Epidermal melanocyte (primary cell): Measurements from ENCODE around the gene OR4F15.

ENCODE experiments used
- DNase-seq: peaks from one replicate; pipeline ENCODE4 v3.0.0; 2011; ENCODE audit warnings: low spot score; ENCODE audit not compliant: insufficient read length

OR4F15 gene

DNA sequence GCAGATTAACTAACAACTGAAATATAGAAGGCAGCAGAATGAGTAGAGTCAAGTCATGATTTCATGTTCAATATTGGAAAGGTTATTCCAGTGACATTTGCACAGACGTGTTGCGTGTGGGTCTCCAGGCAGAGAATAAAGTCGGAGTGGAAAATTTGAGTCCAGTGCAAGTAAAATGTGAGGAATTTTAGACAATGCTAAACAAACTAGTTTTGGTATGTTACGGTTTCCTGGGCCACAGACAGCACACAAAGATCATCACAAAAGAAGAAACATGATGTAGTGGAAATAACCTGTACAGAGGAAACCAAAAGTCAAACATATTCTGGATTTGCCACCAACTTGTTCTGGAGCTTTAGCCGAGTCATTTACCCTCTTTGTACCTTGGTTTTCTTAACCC is 8.3 kb upstream of the OR4F15 start:
- DNase-seq, result no peak

DNA sequence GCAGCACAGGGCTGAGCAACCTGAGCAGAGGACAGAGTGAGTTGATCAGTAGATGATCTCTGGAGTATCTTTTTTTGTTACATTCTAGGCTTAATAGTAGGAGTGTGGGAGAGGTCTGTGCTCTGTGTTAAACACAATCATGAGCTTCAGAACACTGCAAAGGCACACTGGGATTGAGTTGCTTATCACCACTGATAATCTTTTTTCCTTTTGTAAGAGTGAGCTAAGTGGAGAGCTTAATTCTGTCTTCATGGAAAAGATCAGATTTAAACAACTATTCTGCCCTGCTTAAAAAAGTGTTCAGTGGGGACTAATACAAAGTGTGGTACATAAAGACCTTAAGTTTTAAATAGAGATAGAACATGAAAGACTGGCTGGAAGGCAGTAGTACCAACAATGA is 7.6 kb upstream of the OR4F15 start:
- no peak for DNase-seq

DNA sequence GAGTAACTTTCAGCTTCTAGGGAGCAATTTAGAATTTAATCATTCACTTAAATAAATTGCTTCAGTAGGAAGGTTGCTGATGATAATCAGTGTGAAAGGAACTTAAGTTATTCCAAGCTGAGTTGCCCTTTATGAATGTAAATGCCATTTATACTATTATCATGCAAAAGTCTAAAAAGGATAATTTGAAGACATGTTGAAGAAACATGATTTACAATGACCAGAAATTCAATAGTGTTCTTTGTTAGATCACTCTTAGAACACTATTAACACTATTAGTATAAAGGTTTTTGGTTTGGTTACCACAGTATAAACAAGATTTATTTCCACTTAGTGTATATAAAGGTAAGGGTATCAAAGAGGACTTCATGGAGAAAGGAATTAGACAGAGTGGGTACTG is 7.1 kb upstream of the OR4F15 start:
- no peak for DNase-seq

DNA sequence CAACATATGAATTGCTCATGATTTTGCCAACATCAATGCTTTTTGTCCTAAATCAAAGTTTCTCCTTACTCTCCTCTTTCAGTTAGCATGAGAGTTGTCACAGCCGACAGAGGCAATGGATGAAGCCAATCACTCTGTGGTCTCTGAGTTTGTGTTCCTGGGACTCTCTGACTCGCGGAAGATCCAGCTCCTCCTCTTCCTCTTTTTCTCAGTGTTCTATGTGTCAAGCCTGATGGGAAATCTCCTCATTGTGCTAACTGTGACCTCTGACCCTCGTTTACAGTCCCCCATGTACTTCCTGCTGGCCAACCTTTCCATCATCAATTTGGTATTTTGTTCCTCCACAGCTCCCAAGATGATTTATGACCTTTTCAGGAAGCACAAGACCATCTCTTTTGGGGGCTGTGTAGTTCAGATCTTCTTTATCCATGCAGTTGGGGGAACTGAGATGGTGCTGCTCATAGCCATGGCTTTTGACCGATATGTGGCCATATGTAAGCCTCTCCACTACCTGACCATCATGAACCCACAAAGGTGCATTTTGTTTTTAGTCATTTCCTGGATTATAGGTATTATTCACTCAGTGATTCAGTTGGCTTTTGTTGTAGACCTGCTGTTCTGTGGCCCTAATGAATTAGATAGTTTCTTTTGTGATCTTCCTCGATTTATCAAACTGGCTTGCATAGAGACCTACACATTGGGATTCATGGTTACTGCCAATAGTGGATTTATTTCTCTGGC is 6.2 kb upstream of the OR4F15 start:
- no peak for DNase-seq

DNA sequence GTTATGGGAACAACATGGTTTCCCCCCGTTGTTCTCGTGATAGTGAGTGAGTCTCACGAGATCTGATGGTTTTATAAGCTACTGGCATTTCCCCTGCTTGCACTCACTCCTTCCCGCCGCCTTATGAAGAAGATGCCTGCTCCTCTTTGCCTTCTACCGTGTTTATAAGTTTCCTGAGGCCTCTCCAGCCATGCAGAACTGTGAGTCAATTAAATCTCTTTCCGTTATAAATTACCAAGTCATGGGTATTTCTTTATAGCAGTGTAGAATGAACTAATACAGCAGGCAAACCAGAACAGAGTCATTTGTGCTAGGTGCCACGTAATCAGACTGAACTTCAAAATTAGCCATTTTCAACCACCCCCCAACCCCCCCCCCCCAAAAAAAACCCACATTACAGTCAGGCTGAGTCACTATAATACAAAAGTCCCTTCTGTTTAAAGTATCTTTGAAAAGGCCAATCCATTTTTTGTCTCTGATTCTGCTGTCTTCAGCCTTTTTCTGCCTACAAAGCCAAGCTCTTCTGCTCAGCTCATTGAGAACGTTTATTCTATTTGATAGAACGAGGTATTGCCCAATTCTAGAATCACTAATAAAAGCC is 4.6 kb upstream of the OR4F15 start:
- no peak for DNase-seq

DNA sequence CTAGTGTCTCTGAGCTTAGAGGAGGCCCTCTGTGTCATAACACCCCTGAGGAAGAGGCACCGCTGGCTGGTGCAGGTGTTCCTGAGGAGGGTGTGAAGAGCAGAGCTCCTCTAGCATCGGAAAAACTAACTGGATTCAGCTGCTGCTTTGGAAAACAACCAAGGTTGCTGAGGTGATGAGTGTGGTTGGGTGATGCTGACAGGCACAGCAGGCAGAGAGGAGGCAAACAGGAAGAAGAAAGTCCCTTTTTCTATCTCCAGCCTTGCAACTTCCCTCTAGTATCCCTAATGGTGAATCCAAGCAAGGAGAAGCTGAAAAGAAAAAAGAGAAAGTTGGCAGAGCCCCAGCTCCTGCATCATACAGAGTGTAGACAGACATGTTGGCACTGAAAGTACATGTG is 3.8 kb upstream of the OR4F15 start:
- no peak for DNase-seq

DNA sequence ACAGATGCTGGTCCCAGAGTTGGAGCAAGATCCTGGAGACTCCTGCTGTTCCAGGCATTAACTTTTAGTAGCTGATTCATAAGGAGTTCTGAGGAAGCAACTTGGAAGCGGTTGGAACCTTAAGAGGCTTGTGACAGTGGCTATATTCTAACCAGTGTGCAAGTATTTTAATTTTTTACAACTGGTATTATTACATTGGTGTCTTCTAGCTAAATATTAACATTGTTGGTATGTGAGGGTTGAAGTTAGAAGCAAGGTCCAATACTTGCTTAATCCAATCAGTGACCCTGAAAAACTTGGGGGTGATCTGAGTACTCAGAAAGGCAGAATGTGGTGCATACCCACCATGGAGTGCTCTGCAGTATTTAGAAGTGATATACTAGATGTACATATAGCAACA is 1.5 kb upstream of the OR4F15 start:
- no peak for DNase-seq

DNA sequence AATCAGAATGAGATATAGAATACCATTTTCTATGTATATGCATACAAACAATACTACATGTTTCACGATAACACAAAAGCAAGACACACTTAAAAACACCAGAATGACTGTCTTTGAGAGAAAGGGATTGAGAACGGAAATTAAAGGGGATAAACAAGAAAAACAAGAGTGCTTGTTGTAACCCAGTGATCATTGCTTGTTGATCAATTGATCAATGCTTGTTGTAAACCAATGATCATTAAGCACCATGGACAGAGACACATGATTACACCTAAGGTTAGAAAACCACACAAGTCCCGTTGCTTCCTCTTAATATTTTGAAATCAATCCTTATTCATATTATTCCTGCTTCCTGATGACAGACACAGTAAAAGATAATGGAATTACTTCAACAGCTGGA is 1.1 kb upstream of the OR4F15 start:
- no peak for DNase-seq

DNA sequence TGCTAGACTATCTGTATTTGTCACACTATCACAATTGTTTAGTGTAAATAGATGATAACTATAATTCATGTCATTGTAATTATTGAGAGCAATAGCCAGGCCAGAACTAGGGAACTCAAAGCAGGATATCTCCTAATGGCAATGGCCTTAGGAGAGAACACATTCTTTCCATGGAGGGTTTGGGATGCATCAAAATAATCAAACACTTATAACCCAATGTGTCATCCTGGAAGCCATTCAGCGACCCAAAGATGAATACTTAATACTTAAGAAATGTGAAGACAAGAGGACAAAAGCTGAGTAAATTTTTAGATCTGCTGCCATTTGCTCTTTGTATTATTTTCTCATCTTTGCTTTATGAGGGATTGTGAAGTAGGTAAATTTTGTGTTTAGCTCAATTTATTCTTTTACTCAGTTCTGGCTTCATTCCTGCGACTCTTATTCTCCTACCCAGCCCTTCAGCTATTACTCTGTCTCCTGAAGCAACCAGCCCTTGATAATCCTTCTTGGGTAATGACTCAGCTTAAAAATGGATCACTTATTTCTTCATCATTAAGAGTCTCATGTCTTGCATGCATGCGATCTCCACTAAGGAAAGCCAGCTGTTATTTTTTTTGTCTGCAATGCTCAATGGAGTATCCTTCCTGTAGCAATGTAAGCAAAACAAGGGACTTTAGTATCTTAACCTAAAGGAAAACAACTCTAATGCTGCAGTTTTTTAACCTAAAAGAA is 2.0 kb downstream of the OR4F15 start:
- no peak for DNase-seq

DNA sequence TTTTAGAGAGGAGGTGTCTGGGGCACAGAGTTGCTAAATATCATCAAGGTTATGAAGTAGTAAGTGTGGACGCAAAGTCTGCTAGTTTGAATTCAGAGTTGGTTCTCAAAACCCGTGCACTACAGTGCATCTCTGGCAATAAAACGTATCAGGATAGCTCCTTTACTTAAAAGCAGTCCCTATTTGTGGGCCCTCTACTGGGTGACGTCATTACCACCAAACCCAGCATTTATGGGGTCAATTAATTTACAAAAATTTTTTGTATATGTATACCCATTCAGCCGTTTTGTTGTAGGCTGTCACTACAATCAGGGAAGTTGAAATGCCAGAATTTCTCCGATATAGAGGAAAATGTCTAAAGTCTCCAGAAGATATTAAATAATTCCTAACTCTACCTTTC is 8.8 kb downstream of the OR4F15 start:
- no peak for DNase-seq

DNA sequence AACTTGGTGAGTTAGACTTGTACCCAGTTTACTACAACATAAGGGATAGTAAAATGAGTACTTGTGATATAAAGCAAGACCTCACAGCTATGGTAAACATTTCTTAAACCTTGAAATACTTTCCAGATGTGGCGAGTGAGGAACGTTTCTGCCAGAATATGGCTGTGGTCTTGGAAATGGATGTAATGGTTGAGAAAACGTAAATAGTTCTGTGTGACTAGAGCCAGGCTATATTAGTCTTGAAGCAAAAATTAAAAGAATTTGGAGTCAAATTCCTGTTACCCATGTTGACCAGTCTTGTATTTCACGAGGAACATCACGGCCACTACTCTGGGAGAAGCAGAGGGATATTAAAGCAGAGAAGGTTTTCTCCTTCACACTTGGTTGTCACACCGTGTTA is 15.3 kb downstream of the OR4F15 start:
- DNase-seq, result no peak

DNA sequence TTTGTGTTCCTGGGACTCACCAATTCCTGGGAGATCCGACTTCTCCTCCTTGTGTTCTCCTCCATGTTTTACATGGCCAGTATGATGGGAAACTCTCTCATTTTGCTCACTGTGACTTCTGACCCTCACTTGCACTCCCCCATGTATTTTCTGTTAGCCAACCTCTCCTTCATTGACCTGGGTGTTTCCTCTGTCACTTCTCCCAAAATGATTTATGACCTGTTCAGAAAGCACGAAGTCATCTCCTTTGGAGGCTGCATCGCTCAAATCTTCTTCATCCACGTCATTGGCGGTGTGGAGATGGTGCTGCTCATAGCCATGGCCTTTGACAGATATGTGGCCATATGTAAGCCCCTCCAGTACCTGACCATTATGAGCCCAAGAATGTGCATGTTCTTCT is 16.8 kb downstream of the OR4F15 start:
- DNase-seq, result no peak

DNA sequence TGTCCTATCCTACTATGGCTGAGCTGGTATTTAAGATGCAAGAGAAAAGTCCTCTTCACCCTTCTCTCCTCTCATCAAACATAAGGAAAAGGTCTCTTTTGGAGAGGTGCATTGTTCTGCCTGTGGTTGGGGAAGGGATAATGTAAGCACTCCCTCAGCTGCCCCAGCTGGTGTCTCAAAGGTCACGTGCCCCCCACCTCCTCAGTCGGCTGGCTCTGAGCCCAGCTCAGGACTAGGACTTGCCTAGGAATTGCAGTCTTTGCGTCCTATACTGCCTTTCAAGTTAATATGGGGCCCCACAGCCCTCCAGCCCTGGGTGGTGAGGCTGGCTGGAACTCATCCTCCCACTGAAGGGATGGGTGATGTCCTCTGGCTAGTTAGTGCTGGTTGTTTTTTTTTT is 29.7 kb downstream of the OR4F15 start:
- DNase-seq, result no peak

DNA sequence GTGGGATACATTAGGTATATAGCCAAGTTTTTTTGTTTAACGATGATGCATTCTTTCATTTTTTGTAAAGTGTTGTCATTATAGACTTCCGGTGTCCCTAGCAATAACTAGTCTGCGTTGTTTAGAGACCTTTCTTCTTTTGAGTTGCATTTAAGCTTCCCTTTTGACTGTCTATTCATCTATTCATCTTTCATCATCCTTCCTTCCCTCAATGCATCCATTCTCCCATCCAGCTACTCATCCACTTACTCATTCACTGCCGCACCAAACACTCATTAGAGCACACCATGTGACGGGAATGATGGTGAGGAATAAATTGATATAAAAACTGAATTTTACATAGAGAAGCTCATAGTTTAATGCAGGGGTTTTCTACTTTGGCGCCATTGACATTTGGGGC is 32.9 kb downstream of the OR4F15 start:
- no peak for DNase-seq

DNA sequence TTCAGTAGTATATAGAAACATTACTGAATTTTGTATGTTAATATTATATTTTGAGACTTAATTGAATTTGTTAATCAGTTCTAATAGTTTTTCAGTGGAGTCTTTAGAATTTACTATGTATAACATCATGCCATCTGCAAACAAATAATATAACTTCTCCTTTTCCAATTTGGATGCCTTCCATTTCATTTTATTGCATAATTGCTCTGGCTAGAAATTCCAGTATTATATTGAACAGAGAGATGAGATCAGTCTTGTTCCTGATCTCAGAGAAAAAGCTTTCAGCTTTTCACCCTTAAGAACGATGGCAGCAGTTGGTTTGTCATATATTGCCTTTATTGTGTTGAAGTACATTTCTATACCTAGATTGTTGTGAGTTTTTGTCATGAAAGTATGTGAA is 40.4 kb downstream of the OR4F15 start:
- no peak for DNase-seq
